ENCODE measurements around the gene GOT1.

- TF ChIP-seq TCF12 (IDR thresholded peaks at IDR 0.05; ENCODE audit: low read depth, low read length) (no peak), SP2 (IDR thresholded peaks at IDR 0.05; ENCODE audit: low read length) (no peak), NRF1 (IDR thresholded peaks at IDR 0.05; ENCODE audit: low read depth, low read length) (no peak), EZH2 (IDR thresholded peaks at IDR 0.05; ENCODE audit: low read depth, low read length, severe bottlenecking) (no peak), CTCF (IDR thresholded peaks at IDR 0.05; ENCODE audit: control extremely low read depth in 1 of 3, insufficient read depth in 1 of 3, low read depth in 1 of 3, low read length in 3 of 3) (peak in 1 of 3 experiments; percentile 9; a peak in 2 of 4 replicates), RNF2 (IDR thresholded peaks at IDR 0.05; ENCODE audit: borderline replicate concordance, low read depth, low read length, missing control alignments, poor library complexity, severe bottlenecking) (no peak), CREB1 (IDR thresholded peaks at IDR 0.05) (no peak), TAF1 (IDR thresholded peaks at IDR 0.05; ENCODE audit: low read depth, low read length) (no peak), RAD21 (IDR thresholded peaks at IDR 0.05 in 1 of 2, conservative IDR thresholded peaks at IDR 0.05 in 1 of 2; ENCODE audit: low read depth in 2 of 2, low read length in 2 of 2) (no peak; a peak in 1 of 4 replicates), POLR2AphosphoS5 (IDR thresholded peaks at IDR 0.05; ENCODE audit: low read depth, low read length) (no peak), ATF3 (IDR thresholded peaks at IDR 0.05; ENCODE audit: insufficient read depth, low read depth, low read length) (no peak), ASH2L (IDR thresholded peaks at IDR 0.05; ENCODE audit: low read length) (no peak)
Observed at GRCh38 chr10:99406149-99406548, 24.3 kb downstream of the GOT1 start.

Data from H1 (cell line).